Esophagus muscularis mucosa (tissue), 3 donors: ENCODE data around the gene TFIP11.

Experiments
- CTCF ChIP-seq, 3 experiments: fragments of 200-600 bp in 2 of 3; fragments of 450-650 bp in 1 of 3; sonication (generic) in 2 of 3; IDR thresholded peaks; one replicate each; pipeline ENCODE4 v1.5.1; 2017 to 2019; ENCODE audit warnings: antibody characterized with exemption in 3 of 3, mild to moderate bottlenecking in 2 of 3, moderate library complexity in 1 of 3
- POLR2A ChIP-seq: fragments of 450-650 bp; IDR thresholded peaks from one replicate; pipeline ENCODE4 v1.6.1; 2017; ENCODE audit warnings: antibody characterized with exemption, moderate library complexity, mild to moderate bottlenecking, low read depth
- POLR2AphosphoS5 ChIP-seq, 2 donors: sonication (generic); formaldehyde crosslinking; IDR thresholded peaks; one replicate each; pipeline ENCODE4 v1.6.1; 2017; ENCODE audit warnings: antibody characterized with exemption in 2 of 2

GRCh38 chr22:26450453-26451185, 61.7 kb downstream of the TFIP11 start:
- TF ChIP-seq CTCF (IDR thresholded peaks at IDR 0.05), result no peak
- TF ChIP-seq POLR2A, result no peak
- TF ChIP-seq POLR2AphosphoS5 (IDR thresholded peaks at IDR 0.05), result no peak
